ENCODE data around the gene TAF6. TPM values are rescaled to one million over a fixed set of nuclear protein-coding genes. Genes with fewer than 3 reads are reported as not detected.

The TAF6 gene
- total RNA-seq, 1 donor = 38.6 TPM

GRCh38 chr7:100119970-100120732, 993 bp upstream of the TAF6 start:
- TF ChIP-seq CTCF (IDR thresholded peaks at IDR 0.05; ENCODE audit: insufficient read depth, low read length) = no peak
- DNase-seq (ENCODE audit: low read depth) = peak; percentile 66
- peak overlapping the region; percentile 78 for H3K4me3 ChIP-seq (ENCODE audit: low read depth, low read length)

GRCh38 chr7:100118388-100119071, 628 bp downstream of the TAF6 start:
- no peak for TF ChIP-seq CTCF (IDR thresholded peaks at IDR 0.05; ENCODE audit: insufficient read depth, low read length)
- peak overlapping the region; percentile 78 for H3K4me3 ChIP-seq (ENCODE audit: low read depth, low read length)
- DNase-seq (ENCODE audit: low read depth) = no peak

GRCh38 chr7:100115026-100115425, 4.1 kb downstream of the TAF6 start:
- DNase-seq (ENCODE audit: low read depth) = no peak
- H3K4me3 ChIP-seq (ENCODE audit: low read depth, low read length) = no peak overlapping the region
- no peak for TF ChIP-seq CTCF (IDR thresholded peaks at IDR 0.05; ENCODE audit: insufficient read depth, low read length)

- no peak overlapping the region for H3K4me3 ChIP-seq (ENCODE audit: low read depth, low read length)
- no peak for TF ChIP-seq CTCF (IDR thresholded peaks at IDR 0.05; ENCODE audit: insufficient read depth, low read length)
- no peak for DNase-seq (ENCODE audit: low read depth)
Observed at GRCh38 chr7:100111914-100112313, 7.2 kb downstream of the TAF6 start.

- no peak overlapping the region for H3K4me3 ChIP-seq (ENCODE audit: low read depth, low read length)
- no peak for TF ChIP-seq CTCF (IDR thresholded peaks at IDR 0.05; ENCODE audit: insufficient read depth, low read length)
- no peak for DNase-seq (ENCODE audit: low read depth)
Observed at GRCh38 chr7:100111156-100111555, 8.0 kb downstream of the TAF6 start.

- H3K4me3 ChIP-seq (ENCODE audit: low read depth, low read length) = no peak overlapping the region
- DNase-seq (ENCODE audit: low read depth) = no peak
- TF ChIP-seq CTCF (IDR thresholded peaks at IDR 0.05; ENCODE audit: insufficient read depth, low read length) = no peak
Observed at GRCh38 chr7:100109521-100110163, 9.5 kb downstream of the TAF6 start.

All from fibroblast of the aortic adventitia (primary cell).